Activated T-cell treated with anti-CD3 and anti-CD28 coated beads, Interleukin-2, amount 50 U/mL, for 48 hours (primary cell): ENCODE data around the gene ASB4.

ENCODE experiments used
- DNase-seq, 2 experiments: peaks; one replicate each; pipeline ENCODE4 v3.0.0-alpha.2; 2020

ASB4 gene

GRCh38 chr7:95558864-95559263, 73.1 kb downstream of the ASB4 start:
- DNase-seq: no peak

GRCh38 chr7:95560674-95561073, 74.9 kb downstream of the ASB4 start:
- no peak for DNase-seq

DNA sequence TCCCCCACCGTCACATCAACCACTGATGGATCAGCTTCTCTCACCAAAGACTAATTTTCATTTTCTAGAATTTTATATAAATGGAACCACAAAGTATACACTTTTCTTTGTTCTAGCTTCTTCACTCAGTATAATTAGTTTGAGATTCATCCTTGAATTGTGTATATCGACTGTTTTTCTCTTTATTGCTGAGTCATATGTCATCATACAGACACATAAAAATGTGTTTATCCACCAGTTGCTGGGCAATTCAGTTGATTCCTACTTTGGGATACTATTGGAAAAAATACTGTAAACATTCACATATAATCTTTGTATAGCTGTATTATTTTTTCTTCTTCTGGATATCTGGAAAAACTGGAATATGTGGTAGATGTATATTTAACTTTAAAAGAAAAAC, 84.0 kb downstream of the ASB4 start:
- no peak for DNase-seq

- no peak for DNase-seq
These were observed 91.4 kb downstream of the ASB4 start for GRCh38 chr7:95577137-95577536.

- DNase-seq: no peak
These were observed 92.6 kb downstream of the ASB4 start for GRCh38 chr7:95578299-95578855.

GRCh38 chr7:95579318-95579717, 93.6 kb downstream of the ASB4 start:
- no peak for DNase-seq

DNA sequence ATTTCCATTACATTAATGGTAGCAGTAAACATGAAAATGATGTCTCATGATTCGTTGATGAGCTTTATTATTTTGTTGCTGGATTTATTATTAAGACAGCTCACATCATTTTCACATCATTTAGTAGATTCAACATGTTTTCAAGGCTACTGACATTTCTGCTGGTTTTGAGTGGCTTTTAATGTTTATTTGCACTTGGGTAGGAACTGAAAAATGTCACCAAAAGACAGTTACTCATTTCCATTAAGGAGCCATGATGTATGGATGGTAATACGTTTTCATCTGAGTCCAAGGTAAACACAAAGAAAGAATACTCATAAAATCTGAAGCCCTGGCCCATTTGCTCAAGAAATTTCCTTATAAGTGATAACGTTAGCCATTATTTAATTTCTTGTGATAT, 95.7 kb downstream of the ASB4 start:
- DNase-seq: no peak

DNA sequence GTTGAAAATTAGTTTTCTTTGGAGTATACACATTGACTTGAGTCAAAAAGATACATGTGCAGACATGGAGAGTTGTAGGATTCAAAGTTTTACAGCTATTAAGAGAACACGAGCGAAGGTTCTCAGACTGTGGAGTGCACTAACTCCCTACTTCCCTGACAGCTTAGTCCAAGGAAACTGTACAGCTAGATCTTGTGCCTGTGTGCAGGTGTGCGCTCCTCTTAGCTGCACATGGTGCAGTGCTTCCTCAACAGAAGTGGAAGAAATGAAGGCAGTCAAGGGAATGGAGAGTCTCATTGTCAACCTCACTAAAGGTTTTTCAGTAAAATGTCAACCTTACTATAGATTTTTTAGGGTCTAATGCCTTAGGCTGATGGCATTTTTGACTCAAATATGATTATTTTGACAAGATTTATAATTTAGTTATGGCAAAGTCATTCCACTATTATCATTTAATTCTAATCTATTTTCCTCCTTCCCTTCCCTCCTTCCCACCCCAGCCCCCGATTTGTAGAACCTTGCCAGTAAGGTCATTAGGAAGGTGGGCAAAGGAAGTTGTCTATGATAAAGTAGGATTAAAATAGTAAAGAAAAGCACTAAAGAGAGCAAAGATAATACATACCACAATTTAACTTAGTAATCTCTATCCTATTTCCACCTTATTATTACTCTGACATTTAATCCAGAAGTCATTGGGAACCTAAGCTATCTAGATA, 97.0 kb downstream of the ASB4 start:
- no peak for DNase-seq

DNA sequence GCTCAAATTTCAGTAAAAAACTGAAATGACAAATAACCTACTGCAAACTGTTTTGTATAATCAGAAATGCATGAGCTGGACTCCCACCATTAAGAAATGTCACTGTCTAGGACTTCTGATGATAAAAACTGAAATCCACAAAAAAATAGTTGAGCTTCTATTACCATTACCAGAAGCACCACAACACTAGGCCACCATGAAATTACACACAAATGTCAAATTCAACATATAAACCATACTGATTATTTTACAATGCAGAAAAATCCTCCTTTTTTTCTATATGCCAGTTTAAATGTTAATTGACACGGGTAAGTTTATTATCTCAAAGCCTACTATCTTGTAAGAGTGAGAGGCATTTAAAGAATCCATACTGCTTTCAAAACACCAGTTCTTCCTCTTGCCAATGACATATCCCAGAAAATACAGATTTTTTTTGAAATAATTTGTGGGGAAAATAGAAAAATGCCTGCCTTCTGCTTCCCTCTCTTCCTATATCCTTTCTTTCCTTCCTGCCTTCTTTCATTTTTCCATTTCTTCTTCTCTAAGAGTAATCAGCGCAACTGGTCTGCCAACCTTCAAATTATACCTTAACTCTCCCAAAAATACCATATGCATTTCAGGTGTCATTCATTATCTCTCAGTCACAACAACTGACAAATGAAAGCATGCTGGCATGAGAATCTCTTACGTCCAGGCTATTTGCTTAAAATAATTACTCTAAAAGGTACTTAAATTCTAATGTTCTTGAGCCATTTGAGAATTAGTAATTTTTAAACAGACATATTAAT, 98.3 kb downstream of the ASB4 start:
- DNase-seq: no peak

DNA sequence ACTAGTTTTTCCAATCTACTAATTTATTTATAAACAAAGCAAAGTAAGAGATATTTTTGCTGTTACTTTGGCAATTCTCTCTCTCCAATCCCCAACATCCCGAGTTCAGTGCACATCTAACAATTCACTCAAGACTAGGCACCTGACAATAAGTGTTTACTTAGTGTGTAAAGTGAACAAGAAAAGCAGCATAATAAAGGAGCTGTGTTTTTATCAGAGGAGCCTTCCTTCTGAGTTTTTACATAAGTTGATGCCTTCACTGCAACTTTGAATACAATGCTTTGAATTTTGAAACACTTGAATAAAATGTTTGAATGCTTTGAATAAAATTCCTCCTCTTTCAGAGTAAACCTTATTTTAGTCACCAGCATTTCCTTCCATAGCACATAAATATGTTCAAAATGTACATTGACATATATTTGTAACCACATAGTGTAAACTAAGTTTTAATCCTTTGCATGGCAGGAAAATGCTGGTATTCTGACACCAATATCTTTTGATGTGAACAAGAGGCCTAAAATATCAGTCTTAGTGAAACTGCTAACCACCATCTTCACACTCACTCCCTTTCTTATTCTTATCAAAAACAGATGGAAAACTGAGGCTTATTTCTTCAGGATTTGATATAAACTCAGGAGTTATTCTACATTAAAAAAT, 99.2 kb downstream of the ASB4 start:
- DNase-seq: no peak

DNA sequence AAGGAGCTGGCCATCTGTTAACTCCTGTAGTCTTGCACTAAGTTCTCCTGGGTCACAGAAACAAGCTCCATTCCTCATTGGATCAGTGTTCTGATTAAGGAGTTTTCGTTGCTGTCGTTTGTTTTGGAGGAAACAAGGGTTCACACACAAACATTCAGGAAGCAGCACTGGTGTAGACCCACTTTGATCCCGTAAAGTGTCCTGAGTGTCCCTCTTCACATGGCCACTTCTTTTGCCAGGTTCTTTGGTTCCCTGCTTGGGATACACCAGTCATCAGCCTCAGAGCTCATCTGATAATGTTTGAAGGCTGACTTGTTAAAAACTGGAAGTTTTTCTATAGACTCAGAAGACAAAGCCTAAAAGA, 99.7 kb downstream of the ASB4 start:
- DNase-seq: no peak

- no peak for DNase-seq
These were observed 101.2 kb downstream of the ASB4 start for GRCh38 chr7:95586951-95587301.

GRCh38 chr7:95589031-95589430, 103.3 kb downstream of the ASB4 start:
- no peak for DNase-seq

- DNase-seq: no peak
These were observed 104.0 kb downstream of the ASB4 start for GRCh38 chr7:95589766-95590165.
